ENCODE measurements around the gene FMNL2.

DNA sequence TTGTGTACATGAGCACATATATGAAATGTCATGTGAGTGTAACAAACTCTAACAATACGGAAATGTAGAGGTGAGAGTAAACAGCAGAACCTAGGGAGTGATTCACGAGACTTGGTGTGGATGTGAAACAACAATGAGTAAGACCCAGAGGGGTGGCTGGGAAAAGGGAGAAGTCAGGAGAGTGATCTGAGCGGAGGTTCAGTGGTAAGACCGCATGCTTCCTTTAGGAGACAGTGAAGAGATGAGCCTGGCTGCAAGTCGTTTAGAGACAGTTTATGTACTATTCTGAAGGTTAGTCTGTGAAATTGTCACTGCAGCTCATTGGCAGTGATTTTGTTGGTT, 231.7 kb downstream of the FMNL2 start:
- TF ChIP-seq, protein P1, sequence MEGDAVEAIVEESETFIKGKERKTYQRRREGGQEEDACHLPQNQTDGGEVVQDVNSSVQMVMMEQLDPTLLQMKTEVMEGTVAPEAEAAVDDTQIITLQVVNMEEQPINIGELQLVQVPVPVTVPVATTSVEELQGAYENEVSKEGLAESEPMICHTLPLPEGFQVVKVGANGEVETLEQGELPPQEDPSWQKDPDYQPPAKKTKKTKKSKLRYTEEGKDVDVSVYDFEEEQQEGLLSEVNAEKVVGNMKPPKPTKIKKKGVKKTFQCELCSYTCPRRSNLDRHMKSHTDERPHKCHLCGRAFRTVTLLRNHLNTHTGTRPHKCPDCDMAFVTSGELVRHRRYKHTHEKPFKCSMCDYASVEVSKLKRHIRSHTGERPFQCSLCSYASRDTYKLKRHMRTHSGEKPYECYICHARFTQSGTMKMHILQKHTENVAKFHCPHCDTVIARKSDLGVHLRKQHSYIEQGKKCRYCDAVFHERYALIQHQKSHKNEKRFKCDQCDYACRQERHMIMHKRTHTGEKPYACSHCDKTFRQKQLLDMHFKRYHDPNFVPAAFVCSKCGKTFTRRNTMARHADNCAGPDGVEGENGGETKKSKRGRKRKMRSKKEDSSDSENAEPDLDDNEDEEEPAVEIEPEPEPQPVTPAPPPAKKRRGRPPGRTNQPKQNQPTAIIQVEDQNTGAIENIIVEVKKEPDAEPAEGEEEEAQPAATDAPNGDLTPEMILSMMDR (IDR thresholded peaks at IDR 0.05), result no peak
- TF ChIP-seq POLR2AphosphoS5 (IDR thresholded peaks at IDR 0.05) (no peak), POLR2A (IDR thresholded peaks at IDR 0.05) (no peak)
